ENCODE results near the gene SGK1.
"Not testable (repeated sequence)": the region's sequence is repeated elsewhere in the genome, so short reads cannot be mapped to it uniquely, and the experiment has no call there.

Gene SGK1

GRCh38 chr6:134223796-134224420, 94.0 kb downstream of the SGK1 start:
- DNase-seq: no peak

- DNase-seq: no peak
Observed at GRCh38 chr6:134221250-134221649, 96.7 kb downstream of the SGK1 start.

GRCh38 chr6:134217798-134218140, 100.1 kb downstream of the SGK1 start:
- no peak for DNase-seq

- no peak for DNase-seq
Observed at GRCh38 chr6:134217105-134217797, 100.7 kb downstream of the SGK1 start.

GRCh38 chr6:134216301-134217010, 101.5 kb downstream of the SGK1 start:
- DNase-seq: no peak

- DNase-seq: not testable (repeated sequence)
Observed at GRCh38 chr6:134213410-134213809, 104.5 kb downstream of the SGK1 start.

GRCh38 chr6:134211297-134211696, 106.6 kb downstream of the SGK1 start:
- no peak for DNase-seq

- no peak for DNase-seq
Observed at GRCh38 chr6:134207421-134207820, 110.5 kb downstream of the SGK1 start.

GRCh38 chr6:134205366-134205765, 112.5 kb downstream of the SGK1 start:
- DNase-seq: no peak

- not testable (repeated sequence) for DNase-seq
Observed at GRCh38 chr6:134204759-134205158, 113.2 kb downstream of the SGK1 start.

GRCh38 chr6:134204031-134204430, 113.9 kb downstream of the SGK1 start:
- DNase-seq: no peak

- no peak for DNase-seq
Observed at GRCh38 chr6:134201716-134202115, 116.2 kb downstream of the SGK1 start.

GRCh38 chr6:134199848-134200606, 117.9 kb downstream of the SGK1 start:
- no peak for DNase-seq

- DNase-seq: no peak
Observed at GRCh38 chr6:134198093-134198492, 119.8 kb downstream of the SGK1 start.

GRCh38 chr6:134197685-134198084, 120.2 kb downstream of the SGK1 start:
- not testable (repeated sequence) for DNase-seq

- DNase-seq: no peak
Observed at GRCh38 chr6:134196568-134197193, 121.2 kb downstream of the SGK1 start.

GRCh38 chr6:134195985-134196384, 121.9 kb downstream of the SGK1 start:
- DNase-seq: no peak

GRCh38 chr6:134195164-134195906, 122.6 kb downstream of the SGK1 start:
- DNase-seq: no peak

- DNase-seq: no peak
Observed at GRCh38 chr6:134193536-134194498, 124.1 kb downstream of the SGK1 start.

- not testable (repeated sequence) for DNase-seq
Observed at GRCh38 chr6:134192609-134193008, 125.3 kb downstream of the SGK1 start.

All from right kidney (tissue), 1 donor.